Ishikawa (cell line): ENCODE data around the gene CHD9.

Experiments
- CREB1 ChIP-seq: IDR thresholded peaks from 2 replicates; pipeline ENCODE4 v1.6.1; 2012; ENCODE audit warnings: low read depth
- EGR1 ChIP-seq: IDR thresholded peaks from 2 replicates; pipeline ENCODE4 v1.6.1; 2012
- RAD21 ChIP-seq: IDR thresholded peaks from 2 replicates; pipeline ENCODE4 v1.6.1; 2012; ENCODE audit warnings: low read depth
- TAF1 ChIP-seq: IDR thresholded peaks from 2 replicates; pipeline ENCODE4 v1.6.1; 2012; ENCODE audit warnings: low read depth, mild to moderate bottlenecking
- YY1 ChIP-seq: IDR thresholded peaks from 2 replicates; pipeline ENCODE4 v1.6.1; 2012; ENCODE audit warnings: low read depth
- TF ChIP-seq, protein P1 (sequence below): IDR thresholded peaks from 2 replicates; pipeline ENCODE4 v1.6.1; 2012; ENCODE audit warnings: low read depth, mild to moderate bottlenecking

DNA sequence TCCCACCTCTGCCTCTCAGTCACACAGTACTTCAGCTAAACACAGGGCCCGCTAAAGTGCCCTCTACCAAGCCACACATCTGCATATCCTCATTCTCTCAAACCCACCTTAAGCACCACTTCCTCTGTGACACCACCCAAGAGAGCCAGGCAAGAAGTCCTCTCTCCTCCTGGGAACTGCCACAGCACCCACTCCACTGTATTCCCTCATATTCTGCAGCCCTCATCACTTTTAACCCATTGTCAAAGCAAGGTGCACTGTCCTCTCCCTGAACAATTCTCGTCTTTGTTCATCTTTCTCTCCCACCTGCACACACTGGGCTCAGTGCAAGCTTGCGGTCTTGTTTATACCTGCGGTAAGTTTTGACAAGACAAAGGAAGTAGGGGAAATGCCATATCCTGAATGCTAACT is 13.6 kb downstream of the CHD9 start:
- TF ChIP-seq, protein P1, sequence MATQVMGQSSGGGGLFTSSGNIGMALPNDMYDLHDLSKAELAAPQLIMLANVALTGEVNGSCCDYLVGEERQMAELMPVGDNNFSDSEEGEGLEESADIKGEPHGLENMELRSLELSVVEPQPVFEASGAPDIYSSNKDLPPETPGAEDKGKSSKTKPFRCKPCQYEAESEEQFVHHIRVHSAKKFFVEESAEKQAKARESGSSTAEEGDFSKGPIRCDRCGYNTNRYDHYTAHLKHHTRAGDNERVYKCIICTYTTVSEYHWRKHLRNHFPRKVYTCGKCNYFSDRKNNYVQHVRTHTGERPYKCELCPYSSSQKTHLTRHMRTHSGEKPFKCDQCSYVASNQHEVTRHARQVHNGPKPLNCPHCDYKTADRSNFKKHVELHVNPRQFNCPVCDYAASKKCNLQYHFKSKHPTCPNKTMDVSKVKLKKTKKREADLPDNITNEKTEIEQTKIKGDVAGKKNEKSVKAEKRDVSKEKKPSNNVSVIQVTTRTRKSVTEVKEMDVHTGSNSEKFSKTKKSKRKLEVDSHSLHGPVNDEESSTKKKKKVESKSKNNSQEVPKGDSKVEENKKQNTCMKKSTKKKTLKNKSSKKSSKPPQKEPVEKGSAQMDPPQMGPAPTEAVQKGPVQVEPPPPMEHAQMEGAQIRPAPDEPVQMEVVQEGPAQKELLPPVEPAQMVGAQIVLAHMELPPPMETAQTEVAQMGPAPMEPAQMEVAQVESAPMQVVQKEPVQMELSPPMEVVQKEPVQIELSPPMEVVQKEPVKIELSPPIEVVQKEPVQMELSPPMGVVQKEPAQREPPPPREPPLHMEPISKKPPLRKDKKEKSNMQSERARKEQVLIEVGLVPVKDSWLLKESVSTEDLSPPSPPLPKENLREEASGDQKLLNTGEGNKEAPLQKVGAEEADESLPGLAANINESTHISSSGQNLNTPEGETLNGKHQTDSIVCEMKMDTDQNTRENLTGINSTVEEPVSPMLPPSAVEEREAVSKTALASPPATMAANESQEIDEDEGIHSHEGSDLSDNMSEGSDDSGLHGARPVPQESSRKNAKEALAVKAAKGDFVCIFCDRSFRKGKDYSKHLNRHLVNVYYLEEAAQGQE, result no peak
- TF ChIP-seq YY1 (no peak), EGR1 (no peak), CREB1 (no peak), RAD21 (no peak), TAF1 (no peak)
